Stimulated activated CD4-positive, alpha-beta T cell treated with anti-CD3 and anti-CD28 coated beads, Interleukin-1b, Interleukin-23, amount 100 ng/mL, for 48 hours (primary cell): ENCODE results near the gene EIF1.
"Not testable (repeated sequence)": the region's sequence is repeated elsewhere in the genome, so short reads cannot be mapped to it uniquely, and the experiment has no call there.

Experiments used
- DNase-seq: peaks from one replicate; pipeline ENCODE4 v3.0.0-alpha.2; 2020

EIF1 gene

DNA sequence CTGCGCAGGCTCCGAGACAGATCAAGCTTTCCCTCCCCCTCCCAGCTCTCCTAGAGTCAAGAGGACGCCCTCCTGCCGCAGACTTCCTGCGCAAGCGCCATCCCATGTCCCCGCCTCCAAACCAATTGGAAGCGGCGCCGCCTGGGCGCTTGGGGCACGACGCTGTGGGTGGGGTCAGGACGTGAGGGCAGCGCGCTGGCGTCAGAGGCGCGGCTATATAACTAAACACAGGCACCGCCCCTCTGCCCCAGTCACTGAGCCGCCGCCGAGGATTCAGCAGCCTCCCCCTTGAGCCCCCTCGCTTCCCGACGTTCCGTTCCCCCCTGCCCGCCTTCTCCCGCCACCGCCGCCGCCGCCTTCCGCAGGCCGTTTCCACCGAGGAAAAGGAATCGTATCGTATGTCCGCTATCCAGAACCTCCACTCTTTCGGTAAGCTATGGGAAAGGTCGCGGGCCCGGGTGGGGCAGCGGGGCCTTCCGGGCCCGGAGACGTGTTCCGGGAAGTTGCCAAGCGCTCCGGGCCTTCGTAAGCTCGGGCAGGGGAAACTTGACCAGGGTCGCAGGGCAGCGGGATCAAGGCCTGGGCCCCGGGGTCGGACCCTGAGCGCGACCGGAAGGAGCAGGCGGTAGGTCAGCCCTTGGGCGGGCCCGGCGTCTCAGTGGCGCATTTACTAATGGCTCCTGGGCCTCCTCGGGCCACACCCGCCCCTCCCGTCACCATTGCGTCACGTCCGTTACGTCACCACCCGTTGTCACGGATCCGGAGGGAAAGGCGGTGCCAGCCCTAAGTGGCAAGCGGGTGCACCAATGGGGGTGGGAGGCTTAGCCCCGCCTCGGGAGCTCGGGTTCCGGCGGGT, at the start of gene EIF1:
TSS of gene EIF1 (plus strand) at position 245 of the 856 bp plus-strand sequence. CDS start at position 399, 154 bp downstream.
- DNase-seq = peak; percentile 100

DNA sequence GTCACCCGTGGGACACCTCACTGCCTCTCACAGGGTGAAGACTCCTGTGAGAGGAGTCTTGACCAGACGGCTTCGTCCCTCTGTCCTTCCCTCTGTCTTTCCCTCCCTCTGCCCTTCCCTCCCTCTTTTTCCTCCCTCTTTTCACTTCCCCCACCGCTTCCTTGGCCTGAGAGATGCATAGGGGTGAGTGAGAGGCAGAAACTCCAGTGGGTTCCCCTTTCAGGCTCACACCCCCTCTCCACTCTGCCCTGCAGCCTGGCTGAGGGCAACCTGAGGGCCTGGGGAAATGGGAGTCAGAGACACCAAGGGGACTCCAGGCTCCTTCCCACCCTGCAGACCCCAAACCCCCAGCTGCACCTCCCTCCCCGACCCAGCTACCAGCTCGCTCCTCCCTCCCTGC, 49.7 kb upstream of the EIF1 start:
- no peak for DNase-seq

DNA sequence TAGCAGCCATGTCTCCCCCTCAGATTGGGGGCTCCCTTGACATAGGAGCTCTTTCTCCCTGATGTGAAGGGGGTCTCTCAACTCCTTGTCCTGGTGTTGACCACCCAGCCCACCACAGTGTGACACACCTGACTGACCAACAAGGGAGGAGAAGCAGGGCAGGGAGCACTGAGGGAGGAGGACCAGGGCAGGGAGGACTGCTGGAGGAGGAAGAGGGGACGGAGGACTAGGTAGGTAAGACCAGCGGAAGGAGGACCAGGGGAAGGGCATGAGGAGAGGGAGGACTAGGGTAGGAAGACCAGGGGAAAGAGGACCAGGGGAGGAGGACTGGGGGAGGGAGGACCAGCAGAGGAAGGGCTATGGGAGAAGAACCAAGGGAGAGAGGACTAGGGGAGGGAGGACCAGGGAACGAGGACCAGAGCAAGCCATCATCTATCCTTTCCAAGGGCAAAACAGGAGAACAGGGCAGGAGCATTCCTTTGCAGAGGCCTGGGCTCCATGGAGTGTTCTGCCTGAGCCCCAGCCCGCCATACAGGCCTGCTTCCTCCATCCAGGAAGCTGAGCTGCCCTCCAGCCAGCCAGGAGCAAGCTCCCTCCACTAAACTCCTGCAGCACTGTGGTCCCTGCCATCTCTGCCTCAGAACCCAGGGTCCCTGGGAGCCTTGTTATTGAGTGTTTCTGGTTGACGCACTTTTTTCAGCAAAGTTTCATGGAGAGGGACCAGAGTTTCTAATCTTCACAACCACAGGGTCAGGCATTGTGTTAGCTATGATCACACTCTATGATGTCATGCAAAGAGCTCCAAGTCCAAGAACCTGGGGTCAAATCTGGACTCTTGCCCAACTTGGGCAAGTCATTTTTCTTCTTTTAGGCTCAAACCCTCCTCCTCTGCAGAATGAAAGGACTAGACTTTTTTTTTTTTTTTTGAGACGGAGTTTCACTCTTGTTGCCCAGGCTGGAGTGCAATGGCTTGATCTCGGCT, 48.9 kb upstream of the EIF1 start:
- no peak for DNase-seq

DNA sequence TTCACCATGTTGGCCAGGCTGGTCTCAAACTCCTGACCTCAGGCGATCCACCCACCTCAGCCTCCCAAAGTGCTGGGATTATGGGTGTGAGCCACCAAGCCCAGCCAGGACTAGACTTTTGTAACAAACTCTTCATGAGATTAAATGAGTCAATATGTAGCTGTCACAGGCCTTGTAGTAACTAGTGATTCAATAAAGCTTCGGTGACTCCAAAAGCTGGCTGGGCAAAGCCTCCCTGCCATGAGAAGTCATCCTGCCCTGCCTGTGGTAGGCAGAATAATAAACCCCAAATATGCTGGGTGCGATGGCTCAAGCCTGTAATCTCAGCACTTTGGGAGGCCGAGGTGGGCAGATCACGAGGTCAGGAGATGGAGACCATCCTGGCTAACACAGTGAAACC, 48.1 kb upstream of the EIF1 start:
- not testable (repeated sequence) for DNase-seq

DNA sequence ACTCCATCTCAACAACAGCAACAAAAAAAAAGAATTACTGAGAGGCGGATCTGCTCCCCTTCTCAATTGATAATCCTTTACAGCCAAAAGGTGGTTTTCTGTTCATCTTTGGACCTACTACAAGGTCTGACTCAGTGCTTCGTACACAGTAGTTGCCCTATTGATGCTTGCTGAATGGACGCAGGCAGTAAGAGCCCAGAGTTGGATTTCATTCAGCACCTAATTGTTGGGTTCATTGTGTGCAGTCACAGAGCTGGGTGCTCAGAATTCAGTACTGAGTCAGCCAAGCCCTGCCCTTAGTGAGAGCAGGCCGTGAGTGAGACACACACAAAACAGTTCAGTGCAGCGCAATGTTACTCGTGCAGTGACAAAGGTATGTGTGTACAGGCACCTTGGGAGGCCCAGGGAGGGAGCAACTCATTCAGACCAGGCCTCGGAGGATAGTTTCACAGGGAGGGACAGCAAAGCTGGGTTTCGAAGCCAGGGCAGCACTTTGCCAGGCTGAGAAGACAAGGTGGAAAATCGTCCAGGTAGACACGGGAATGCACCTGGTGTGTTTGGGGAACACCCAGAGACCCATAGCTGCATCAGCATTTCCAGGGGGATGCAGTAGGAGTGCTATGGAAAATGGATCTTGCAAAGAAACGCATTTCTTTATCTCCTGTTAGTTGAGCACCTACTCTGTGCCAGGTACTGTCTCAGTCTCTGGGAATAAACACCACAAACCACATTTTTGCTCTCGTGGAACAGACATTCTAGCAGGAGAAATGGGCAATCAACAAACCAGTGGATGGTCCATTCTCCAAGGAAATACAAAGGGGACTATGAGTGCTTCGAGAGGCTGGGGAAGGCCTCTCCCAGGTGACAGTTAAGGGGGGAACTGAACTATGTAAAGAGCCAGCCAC, 46.2 kb upstream of the EIF1 start:
- no peak for DNase-seq

GRCh38 chr17:41647038-41647813, 41.5 kb upstream of the EIF1 start:
- DNase-seq = no peak

DNA sequence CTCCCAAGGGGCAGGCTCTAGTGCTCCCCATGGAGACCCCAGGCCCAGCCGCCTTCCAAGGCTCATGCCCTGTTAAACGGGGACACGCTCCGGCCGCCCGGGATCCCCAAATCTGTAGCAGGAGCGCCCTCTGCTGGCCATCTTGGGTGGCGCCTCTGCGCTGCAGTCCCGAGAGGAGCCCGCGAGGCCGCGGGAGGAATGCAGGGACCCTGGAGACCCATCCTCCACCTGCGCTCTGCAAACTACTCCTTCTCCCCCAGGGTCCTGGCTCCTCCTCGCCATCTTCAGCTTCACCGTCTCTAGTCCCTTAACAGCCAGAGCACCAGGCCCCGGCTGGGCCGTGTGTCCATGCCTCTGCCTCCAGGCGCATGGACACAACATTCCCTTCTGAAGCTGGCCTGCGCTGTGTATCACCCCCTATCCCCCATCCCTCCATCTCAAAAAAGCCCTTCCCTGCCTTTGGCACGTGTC, 40.7 kb upstream of the EIF1 start:
- DNase-seq = peak; percentile 86

DNA sequence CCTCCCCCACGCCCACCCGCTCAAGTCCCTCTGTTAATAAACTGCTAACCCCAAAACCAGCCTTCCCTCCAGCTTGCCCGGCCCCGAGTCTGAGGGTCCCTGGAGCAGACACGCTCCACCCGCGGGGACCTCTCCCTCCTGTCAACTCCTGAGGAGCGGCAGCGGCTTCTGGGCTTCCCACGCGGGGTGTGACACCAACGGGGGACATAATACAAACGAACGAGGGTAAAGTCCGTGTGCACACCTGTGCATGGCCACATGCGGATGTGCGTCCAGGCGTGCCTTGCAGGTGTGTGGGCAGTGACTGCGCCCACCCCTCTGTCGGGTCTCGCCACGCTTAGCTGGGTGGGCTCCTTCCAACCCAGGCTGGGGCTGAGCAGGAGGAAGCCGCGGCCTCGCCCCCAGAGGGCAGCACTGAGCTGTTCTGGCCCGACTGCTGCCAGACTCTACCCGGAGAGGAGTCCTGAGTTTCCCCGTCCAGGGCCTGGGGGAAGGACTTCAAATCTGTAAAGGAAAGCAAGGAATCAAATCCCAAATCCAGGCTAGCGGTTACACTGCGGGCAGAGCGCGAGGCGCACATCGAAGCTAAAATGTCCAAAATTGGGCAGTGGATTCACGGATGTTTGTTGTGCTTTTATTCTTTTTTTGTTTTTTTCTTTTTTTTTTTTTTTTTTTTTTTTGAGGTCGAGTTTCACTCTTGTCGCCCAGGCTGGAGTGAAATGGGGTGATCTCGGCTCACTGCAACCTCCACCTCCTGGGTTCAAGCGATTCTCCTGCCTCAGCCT, 40.1 kb upstream of the EIF1 start:
- peak; percentile 76 for DNase-seq

GRCh38 chr17:41649923-41650519, 38.7 kb upstream of the EIF1 start:
- DNase-seq = no peak

DNA sequence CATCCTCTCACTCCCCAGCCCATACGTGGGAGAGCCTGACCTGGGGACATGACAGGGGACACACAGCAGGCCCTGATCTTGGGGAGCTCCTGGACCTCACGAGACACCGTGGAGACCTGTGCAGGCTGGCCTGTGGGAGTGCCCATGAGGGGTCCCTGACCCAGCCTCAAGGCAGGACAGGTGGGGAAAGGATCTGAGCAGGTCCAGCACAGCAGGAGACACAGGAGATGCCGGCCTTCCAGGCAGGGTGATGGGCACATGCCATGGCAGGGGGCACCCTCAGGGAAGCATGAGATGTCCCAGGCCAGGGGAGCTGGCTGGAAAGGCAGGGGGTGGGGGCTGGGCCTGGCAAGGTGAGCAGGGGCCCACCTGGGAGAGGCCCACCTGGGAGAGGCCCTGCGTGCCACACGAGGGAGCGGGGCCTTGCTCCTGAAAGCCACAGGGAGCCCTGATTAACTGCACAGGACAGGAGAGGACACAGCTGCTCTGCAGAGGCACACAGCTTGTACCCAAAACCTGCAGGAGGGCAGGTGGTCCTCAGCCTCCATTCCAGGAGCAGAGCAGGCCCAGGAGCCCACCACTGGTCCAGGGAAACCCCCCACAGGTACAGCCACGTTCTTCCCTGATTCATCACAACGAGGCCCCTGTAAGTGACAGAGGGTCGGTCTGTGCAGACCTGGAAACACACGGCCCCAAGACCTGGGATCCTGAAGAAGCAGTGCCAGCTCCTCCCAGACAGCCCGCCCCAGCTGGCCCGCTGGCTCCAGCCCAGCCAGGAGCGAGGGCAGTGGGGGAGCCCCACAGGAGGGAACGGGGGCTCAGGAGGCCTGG, 37.7 kb upstream of the EIF1 start:
- DNase-seq = no peak

GRCh38 chr17:41651625-41652460, 36.8 kb upstream of the EIF1 start:
- DNase-seq = no peak

GRCh38 chr17:41652461-41652970, 36.2 kb upstream of the EIF1 start:
- DNase-seq = no peak

GRCh38 chr17:41653421-41653820, 35.3 kb upstream of the EIF1 start:
- no peak for DNase-seq

DNA sequence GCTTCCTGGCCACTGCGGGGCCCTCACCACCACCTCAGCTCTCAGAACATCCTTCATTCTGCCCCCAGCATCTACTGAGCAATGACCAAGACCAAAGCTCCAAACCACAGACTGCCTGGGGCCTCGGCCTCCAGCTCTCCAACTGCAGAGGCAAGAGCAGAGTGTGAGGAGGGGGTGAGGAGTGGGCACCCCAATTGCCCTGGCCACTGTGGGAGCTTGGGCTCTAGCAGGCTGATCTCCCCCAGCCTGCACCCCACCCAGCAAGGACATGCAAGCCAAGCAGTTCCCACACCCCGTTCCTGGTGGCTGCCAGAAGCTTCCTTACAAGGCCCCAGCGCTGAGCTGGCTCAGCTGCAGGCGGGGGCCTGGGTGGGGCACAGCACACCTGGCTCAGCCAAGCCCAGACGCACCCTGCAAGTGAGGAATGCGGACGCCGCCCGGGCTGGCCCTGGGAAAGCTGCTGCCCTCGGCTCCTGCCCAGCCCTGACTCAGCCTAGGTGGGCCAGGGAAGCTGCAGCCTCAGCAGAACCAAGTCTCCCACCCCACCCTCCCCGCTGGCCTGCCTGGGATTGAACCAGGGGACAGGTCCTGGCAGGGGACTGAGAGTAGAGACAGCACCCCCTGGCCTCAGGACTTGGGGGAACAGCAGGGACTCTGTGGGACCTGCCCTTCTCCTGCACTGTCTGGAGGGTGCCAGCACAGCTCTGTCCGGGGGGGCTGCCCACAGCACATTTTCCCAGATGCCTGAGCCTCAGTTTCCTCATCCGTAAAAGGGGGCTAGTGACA, 34.6 kb upstream of the EIF1 start:
- no peak for DNase-seq

- no peak for DNase-seq
Observed at GRCh38 chr17:41654678-41655607, 33.7 kb upstream of the EIF1 start.

- DNase-seq = no peak
Observed at GRCh38 chr17:41655611-41656111, 33.0 kb upstream of the EIF1 start.
